GM21360 (cell line): ENCODE measurements around the gene FITM2.

Experiments
- ATAC-seq: cut with Tn5 transposase; IDR thresholded peaks from one replicate; pipeline ENCODE4 v1.9.1; 2021; ENCODE audit warnings: mild to moderate bottlenecking, moderate library complexity; ENCODE audit not compliant: unreplicated experiment

FITM2 gene

DNA sequence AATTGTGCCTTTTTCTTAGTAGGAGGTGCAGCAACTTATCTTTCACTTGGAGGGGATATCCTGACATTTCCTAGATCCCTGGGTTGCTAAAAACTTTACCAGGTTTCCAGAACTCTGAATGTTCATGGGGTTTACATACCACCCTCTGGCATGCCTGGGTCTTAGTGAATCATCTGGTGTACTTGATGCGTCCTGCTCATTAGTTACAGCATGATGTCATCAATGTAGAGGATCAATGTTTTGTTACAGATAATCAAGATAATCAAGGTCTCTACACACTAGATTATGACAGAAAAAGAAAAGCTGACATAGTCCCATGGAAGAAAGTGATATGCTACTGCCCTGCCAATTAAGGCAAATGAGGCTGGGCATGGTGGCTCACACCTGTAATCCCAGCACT, 27.0 kb downstream of the FITM2 start:
- ATAC-seq: no peak

GRCh38 chr20:44282192-44282591, 28.8 kb downstream of the FITM2 start:
- ATAC-seq: no peak

DNA sequence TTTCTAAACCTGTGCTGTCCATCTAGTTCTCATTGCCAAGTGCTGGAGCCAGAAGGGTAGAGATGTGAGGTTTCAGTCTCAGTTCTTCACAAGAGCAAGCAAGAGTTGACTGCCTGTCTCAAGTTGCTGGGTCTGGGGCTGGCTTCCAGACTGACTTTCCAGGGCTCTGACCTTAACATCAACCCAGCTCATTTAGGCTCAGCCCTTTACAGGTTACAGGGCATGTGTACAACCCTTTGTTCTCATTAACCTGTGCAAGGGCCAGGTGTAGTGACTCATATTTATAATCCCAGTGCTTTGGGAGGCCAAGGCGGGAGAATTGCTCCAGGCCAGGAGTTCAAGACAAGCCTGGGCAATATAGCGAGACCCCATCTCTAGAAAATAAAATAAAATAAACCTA, 30.6 kb downstream of the FITM2 start:
- no peak for ATAC-seq

- ATAC-seq: no peak
Measured at GRCh38 chr20:44279228-44279627, 31.8 kb downstream of the FITM2 start.

DNA sequence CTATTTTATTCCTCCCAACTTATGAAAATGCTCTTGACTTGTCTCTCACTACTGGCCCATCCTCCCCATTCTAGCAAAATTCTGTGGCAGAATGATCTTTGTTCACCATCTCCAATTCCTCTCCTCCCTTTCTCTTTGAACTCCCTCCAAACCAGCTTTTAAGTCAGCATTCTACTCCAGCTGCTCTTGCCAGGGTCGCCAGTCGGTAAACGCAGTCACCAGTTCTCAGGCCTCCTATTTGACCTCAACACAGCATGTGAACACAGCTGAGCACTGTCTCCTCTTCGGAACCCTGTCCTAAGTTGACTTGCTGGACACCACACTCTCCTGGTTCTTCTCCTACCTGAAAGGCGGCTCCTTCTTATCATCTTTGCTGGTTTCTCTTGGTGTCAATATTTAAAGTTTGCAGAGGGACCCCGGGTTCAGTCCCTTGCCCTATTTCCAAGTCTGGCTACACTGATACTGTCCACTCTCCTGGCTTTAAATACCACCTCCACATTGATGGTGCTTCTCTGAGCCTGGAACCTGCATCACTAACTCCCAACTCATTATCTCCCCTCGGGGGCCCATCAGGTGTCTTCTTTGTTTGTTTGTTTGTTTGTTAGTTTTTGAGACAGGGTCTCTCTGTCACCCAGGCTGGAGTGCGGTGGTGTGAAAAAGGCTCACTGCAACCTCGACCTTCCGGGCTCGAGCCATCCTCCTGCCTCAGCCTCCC, 36.5 kb downstream of the FITM2 start:
- ATAC-seq: no peak

DNA sequence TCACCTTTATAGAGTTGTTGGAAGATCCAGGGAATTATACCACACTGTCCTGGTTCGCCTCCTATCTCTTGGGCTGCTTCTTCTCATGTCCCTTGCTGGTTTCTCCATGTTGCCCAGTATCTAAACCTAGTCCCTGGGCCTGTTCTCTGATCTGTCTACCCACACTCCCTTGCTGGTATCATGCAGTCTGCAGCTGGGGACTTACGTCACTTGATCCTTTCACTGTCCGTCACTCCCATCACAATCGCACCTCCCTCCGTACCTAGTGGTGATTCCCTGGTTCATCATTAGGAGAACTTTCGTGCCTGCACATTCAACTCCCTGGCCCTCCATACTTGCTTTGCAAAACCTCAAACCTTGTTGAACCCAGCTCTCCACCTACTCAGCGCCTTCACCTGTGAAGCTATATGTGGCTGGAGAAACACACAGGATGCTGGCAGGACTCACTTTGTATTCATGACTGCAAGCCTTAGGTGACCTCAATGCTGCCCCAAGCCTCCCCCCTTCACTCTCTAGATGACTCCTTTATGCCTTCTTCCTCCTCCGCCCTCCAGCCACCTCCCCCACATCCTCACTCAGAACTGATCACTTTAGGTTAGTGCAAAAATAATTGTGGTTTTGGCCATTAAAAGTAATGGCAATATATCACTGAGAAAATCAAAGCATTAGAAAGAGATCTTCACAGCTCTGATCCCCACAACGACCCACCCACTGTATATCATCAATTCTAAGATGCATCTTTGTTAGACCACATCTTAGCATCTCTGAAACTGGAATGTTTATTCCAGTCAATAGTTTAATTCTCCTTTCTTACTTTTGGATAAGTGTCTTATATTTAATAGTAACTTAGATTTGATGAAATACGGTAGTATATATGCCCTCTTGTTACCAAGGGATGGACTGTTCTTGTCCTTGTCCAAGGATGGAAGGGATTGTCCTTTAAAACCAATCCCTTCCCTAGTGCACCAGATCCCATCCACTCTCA, 37.5 kb downstream of the FITM2 start:
- ATAC-seq: no peak

GRCh38 chr20:44271915-44272663, 38.9 kb downstream of the FITM2 start:
- ATAC-seq: no peak

DNA sequence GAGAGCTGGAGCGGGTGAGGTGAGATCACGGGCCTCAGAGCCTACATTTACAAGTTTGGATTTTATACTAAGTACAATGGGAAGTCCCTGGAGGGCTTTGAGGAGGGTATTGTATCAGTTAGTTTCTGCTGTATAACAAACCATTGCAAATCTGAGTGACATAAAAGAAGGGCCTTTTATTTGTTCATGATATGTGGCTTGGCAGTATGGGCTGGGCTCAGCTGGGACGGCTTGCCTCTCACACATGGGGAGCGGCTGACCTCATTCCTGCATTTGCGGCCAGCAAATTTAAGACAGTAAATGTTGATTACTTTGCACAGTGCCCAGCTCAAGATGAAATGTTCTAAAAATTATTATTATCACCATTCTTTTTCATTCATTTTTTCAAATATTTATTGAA, 42.2 kb downstream of the FITM2 start:
- no peak for ATAC-seq

- no peak for ATAC-seq
Measured at GRCh38 chr20:44264287-44264686, 46.7 kb downstream of the FITM2 start.

DNA sequence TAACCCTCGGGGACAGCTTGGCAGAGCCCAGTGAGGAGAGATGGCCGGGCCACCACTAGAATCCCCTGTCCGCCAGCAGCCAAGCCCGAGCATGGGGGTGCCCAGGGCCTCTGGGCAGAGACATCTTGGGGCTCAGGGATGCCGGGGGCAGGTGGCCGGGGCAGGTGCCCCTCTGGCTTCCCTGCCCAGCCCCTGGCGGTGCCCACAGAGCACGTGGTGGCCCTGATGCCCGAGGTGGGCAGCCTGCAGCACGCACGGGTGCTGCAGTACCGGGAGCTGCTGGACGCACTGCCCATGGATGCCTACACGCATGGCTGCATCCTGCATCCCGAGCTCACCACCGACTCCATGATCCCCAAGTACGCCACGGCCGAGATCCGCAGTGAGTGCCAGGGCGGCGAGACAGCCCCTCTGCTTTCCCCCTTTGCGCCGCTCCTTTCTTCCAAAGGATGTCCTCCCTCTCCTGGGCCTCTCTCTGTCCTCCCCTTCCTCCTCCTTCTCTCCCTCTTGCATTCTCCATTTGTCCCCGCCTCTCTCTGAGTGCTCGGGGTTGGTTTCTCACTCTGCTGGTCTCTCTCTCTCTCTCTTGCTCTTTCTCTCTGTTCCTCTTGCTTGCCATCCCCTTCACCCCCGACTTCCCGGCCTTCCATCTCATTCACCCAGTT, 52.6 kb downstream of the FITM2 start:
- no peak for ATAC-seq

- ATAC-seq: no peak
Measured at GRCh38 chr20:44256961-44257360, 54.0 kb downstream of the FITM2 start.

GRCh38 chr20:44255942-44256341, 55.1 kb downstream of the FITM2 start:
- no peak for ATAC-seq

GRCh38 chr20:44254073-44254472, 56.9 kb downstream of the FITM2 start:
- ATAC-seq: no peak

GRCh38 chr20:44253528-44253927, 57.5 kb downstream of the FITM2 start:
- no peak for ATAC-seq
